VCaP (cell line): ENCODE measurements around the gene ZNF446.

Experiments
- H3K27ac ChIP-seq: fragments of 450-650 bp; 2 replicates; pipeline ENCODE4 v1.5.1; 2017
- CTCF ChIP-seq: fragments of 450-650 bp; conservative IDR thresholded peaks from 2 replicates; pipeline ENCODE4 v1.5.1; 2017; ENCODE audit warnings: mild to moderate bottlenecking, moderate library complexity

ZNF446 gene

GRCh38 chr19:58513213-58513693, 37.1 kb downstream of the ZNF446 start:
- TF ChIP-seq CTCF, result no peak
- H3K27ac ChIP-seq, result peak overlapping the region; percentile 91

- peak; percentile 99 for TF ChIP-seq CTCF
- H3K27ac ChIP-seq, result peak overlapping the region; percentile 91
Observed at GRCh38 chr19:58513694-58514563, 37.8 kb downstream of the ZNF446 start.

- H3K27ac ChIP-seq, result peak overlapping the region; percentile 91
- TF ChIP-seq CTCF, result no peak
Observed at GRCh38 chr19:58514564-58515022, 38.4 kb downstream of the ZNF446 start.

GRCh38 chr19:58515259-58515658, 39.1 kb downstream of the ZNF446 start:
- no peak for TF ChIP-seq CTCF
- peak overlapping the region; percentile 91 for H3K27ac ChIP-seq

- H3K27ac ChIP-seq, result peak overlapping the region; percentile 91; the same call in 1 of the 2 replicates
- no peak for TF ChIP-seq CTCF
Observed at GRCh38 chr19:58516246-58516836, 40.2 kb downstream of the ZNF446 start.

GRCh38 chr19:58516964-58517833, 41.0 kb downstream of the ZNF446 start:
- TF ChIP-seq CTCF, result 0 out of 2 replicates have a peak, but pooled peaks have one; percentile 24
- H3K27ac ChIP-seq, result peak overlapping the region; percentile 98
